ENCODE results near the gene LRCH4.

- TF ChIP-seq CTCF (IDR thresholded peaks at IDR 0.05) (no peak), POLR2A (IDR thresholded peaks at IDR 0.05) (no peak), POLR2AphosphoS5 (IDR thresholded peaks at IDR 0.05) (no peak)
Observed at GRCh38 chr7:100544967-100545359, 41.0 kb downstream of the LRCH4 start.
